ENCODE data around the gene CDHR1. TPM values are rescaled to one million over a fixed set of nuclear protein-coding genes. Genes with fewer than 3 reads are reported as not detected.

Gene CDHR1
- polyA plus RNA-seq, 3 donors, result 0.54 to 0.73 (median 0.73) TPM

DNA sequence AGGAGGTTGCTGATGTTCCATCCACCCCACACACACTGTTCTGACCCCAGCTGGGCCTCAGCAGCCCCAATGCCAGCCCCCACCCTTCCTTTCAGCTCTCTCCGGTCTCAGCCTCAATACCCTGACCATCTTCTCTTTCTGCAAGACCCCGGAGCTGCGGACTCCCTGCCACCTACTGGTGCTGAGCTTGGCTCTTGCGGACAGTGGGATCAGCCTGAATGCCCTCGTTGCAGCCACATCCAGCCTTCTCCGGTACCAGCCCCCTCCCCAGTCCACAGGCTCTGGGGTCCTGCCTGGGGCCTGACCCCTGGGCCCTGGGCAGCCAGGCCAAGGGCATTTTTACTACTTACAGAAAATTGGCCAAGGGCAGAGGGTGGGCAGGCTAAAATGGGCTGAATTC lies 53.2 kb downstream of the CDHR1 start:
- no peak for DNase-seq (ENCODE audit: extremely low read depth in 1 of 11, low read depth in 9 of 11, low spot score in 4 of 11)

GRCh38 chr10:84248794-84249193 lies 54.5 kb downstream of the CDHR1 start:
- no peak for DNase-seq (ENCODE audit: extremely low read depth in 1 of 11, low read depth in 9 of 11, low spot score in 4 of 11)

DNA sequence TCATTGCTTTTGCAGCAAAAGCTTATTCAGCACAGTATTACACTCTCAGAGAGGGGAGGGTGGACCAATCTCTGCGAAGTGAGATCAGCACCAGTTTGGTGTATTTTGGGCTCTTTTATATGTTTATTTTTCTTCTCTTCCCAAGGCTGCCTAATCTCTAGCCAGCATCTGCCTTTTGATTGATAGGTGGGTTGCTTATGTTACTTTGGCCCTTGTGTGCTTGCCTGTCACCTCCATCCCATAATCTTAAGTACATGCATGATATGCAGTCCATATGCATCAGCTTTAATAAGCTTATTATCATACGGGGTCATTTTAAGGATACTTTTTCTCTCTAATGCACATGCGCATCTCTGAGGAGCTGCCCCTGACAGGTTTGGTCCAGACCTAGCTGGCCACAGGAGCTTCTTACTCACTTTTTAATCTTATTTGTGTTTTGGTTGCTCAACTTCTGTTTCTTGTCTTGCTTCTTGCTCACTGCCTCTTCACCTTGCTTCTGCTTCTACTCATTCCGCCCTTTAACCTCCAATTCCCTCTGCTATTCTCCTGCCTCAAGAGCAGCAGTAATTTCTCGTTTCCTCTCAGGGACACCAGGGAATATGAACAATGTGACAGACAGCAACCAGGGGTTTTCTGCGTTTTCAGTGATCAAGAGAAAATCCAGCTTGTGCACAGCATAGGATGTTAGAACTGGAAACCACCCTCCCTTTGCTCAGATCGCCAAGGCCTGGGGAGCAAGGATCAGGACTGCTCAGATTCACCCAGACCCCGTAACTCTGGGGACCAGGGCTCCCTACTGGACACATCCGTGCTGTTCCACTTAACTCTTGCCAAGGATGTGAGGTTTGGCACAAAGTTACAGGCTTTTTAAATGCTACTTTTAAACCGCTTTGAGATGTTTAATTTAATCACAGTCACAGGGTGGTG lies 60.5 kb downstream of the CDHR1 start:
- no peak for DNase-seq (ENCODE audit: extremely low read depth in 1 of 11, low read depth in 9 of 11, low spot score in 4 of 11)

DNA sequence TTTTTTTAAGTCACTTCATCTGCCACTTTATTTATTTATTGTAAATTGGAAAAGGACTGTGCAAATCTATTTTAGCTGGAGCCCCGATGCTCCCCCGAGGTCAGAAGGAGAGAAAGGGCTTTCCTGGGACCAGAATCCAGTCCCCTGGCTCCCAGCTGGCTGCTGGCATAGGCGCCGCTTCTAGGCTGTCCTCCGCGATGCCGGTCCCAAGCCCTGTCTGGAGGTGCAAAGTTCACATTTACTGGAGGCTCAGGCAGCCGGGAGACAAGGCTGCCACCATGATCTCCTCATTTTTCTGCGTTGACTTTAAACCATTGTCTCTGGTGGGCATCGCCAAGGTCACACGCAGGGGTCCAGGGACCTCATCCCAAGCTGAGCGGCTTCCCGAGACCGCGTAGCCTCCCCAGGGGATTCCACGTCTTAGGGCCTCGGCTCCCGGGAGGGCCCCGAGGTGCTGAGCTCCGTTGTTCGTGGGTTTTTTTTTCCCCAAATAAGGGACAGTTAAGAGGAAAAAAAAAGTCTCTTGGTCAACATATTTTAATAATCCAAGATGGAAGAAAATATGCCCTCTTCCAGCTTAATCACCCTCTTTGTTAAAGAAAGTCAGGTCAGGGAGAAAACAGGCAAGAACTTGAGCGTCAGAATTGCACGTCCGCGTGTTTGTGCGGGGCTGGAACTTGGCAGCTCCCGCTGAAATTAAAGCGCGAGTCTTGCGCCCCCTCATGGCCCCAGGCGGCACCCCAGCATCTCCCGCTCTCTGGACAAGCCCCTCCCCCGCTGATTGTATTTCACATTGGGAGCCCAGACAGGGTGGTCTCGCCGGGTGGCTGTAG lies 62.4 kb downstream of the CDHR1 start:
- DNase-seq (ENCODE audit: extremely low read depth in 1 of 11, low read depth in 9 of 11, low spot score in 4 of 11), result peak in 8 of 11 donors; percentile 8 to 22 (median 17)

GRCh38 chr10:84257343-84258020 lies 63.1 kb downstream of the CDHR1 start:
- DNase-seq (ENCODE audit: extremely low read depth in 1 of 11, low read depth in 9 of 11, low spot score in 4 of 11), result no peak

DNA sequence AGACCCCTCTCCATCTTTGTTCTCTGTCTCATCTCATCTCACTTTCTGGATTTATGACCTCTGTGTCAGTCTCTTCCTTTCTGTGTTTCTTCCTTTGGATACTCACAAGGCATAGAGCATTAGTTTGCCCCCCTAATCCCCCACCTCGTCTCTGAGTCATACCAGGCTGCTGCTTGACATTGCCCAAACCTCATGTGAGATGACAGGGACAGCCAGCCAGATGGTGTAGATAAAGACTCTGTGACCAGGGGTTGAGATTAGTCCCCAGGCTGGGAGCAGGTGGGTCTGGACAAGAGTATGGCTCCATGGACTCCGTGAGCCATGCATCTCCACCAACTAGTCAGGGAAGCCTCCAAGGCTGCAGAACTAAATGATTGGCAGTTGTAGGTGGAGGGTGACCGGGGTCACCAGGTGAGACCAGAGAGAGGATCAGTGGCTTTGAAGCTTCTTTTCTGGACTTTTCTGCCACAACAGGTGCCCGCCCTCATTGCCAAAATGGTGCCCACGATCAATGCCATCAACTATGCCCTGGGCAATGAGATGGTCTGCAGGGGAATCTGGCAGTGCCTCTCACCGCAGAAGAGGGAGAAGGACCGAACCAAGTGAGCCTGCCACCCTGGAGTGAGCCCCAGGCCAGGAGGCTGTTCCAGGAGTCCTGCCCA lies 63.8 kb downstream of the CDHR1 start:
- DNase-seq (ENCODE audit: extremely low read depth in 1 of 11, low read depth in 9 of 11, low spot score in 4 of 11), result no peak

DNA sequence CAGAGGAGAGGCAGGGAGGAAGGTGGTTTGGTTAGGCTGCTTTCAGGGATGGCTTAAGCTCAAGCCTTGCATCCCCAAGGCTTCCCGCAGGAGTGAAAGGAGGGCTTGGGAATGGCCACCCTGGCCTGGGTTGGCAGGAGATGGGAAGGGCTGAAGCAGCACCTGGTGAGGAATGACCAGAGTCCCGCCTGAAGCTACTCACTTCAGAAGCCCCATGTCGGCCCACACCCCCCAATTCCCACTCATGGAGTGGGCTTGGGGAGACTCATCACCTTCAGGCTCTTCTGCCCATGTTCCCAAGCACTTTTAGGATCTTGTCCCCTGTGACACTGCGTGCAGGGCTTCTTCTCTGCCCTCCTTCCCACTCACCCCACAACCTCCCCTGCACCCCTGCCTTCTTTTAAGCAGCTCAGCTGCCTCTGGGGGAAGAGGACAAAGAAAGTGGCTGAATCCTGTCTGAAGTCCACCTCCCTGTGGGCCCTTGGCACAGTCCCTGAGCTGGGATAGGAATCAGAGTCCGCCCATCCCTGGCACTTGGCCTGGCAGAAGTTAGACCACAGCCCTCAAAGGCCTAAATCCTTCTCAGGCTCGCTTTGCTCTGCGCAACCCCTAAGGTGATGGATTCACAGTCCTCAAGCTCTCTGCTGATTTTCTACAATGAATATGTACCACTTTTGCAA lies 67.0 kb downstream of the CDHR1 start:
- no peak for DNase-seq (ENCODE audit: extremely low read depth in 1 of 11, low read depth in 9 of 11, low spot score in 4 of 11)

DNA sequence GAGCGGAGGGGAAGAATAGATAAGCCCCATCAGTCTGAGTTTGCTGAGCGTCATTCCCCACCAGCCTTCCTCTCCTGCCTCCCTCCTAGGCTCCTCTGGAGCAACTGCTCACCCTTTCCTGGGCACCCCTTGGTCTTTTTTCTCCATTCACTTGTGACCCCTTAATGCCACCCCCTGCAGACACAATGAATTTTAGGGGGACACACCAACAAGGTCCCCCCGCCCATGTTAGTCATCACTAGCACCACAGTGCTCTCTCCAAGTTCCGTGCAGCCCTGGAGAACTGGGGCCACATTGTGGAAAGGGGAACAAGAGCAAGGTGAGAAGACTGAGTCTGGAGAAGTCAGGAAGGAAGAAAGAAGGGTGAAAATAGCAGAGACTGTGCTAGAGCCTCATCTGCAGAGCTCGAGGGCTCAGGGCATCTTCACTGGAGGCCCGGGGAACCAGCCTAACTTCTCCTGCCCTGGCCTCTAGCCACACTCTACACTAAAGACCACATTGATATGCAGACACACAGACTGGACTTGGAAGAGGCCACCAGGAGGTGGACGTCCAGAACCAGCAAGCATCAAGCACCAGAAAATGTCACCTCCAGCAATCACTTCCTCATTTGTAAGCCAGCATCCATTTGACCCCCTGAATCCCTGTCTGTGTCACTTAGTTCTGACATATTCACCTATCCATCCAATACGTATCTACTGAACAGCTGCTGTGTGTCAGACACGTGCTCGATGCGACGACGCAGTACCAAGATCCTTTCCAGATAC lies 68.0 kb downstream of the CDHR1 start:
- DNase-seq (ENCODE audit: extremely low read depth in 1 of 11, low read depth in 9 of 11, low spot score in 4 of 11), result no peak

DNA sequence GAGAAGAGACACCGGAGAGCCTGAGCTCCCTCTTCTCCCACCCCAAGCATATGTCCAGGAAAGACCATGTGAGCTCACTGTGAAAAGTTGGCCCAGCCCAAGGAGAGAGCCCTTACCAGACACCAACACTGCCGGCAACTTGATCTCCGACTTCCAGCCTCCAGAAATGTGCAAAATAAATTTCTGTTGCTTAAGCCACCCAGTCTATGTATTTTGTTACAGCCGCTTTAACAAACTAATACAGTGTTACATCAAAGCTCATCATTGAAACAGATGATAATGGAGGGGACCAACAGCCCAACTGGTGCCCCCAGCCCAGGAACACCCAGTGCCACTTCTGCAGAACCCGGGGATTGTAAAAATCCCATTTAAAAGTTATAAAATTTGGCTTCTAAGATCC lies 69.4 kb downstream of the CDHR1 start:
- DNase-seq (ENCODE audit: extremely low read depth in 1 of 11, low read depth in 9 of 11, low spot score in 4 of 11), result no peak

DNA sequence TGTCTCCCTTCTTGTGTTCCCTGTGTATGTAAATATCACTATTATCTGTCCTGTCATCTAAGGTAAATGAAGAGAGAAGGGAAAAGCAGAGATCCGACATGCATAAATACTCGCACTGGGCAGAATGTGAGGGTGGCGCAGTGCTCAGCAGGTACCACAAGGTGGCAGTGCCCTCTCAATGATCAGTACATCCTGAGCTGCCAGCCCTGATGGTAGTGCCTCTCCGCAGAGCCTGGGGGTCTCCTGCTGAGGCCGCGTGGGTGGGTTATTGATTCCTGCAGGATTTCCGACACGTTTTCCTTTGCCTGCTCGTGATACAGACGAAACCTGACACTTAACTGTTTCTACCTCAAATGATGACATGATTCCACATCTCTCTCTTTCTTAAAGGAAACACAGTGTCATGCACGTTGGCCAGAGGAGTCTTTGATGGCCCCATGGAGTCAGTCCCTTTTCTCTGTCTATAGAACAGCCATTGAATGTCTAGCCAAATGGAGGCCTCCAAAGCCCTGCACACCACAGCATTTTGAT lies 70.3 kb downstream of the CDHR1 start:
- DNase-seq (ENCODE audit: extremely low read depth in 1 of 11, low read depth in 9 of 11, low spot score in 4 of 11), result peak in 9 of 11 donors; percentile 17 to 38 (median 24)

GRCh38 chr10:84265418-84265817 lies 71.1 kb downstream of the CDHR1 start:
- DNase-seq (ENCODE audit: extremely low read depth in 1 of 11, low read depth in 9 of 11, low spot score in 4 of 11), result no peak

- DNase-seq (ENCODE audit: extremely low read depth in 1 of 11, low read depth in 9 of 11, low spot score in 4 of 11), result no peak
Measured at GRCh38 chr10:84267503-84268126, 73.3 kb downstream of the CDHR1 start.

DNA sequence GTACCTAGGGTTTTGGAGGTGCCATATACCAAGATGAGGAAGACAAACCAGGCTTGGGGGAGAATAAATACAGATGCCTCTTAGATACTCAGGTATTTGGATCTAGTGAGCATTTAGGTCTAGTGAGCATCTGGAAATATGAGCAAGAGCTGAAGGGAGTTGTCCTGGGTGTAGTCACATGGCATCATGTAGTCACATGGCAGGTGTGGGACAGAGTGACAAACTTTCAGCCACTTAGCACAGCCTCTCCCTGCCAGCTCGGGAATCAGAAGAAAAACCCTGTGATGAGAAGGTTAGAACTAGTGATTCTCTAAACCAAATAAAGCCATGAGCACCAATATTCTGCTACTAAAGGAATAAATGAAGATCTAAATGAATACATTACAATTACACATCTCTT lies 74.8 kb downstream of the CDHR1 start:
- DNase-seq (ENCODE audit: extremely low read depth in 1 of 11, low read depth in 9 of 11, low spot score in 4 of 11), result no peak
